HG02610 (cell line): ENCODE measurements around the gene SLC6A13.

Source experiments
- ATAC-seq: cut with Tn5 transposase; IDR thresholded peaks from one replicate; pipeline ENCODE4 v1.9.1; 2021; ENCODE audit warnings: mild to moderate bottlenecking, moderate library complexity; ENCODE audit not compliant: unreplicated experiment

The SLC6A13 gene

GRCh38 chr12:234891-235415 lies 27.7 kb downstream of the SLC6A13 start:
- ATAC-seq, result no peak

GRCh38 chr12:234019-234418 lies 28.6 kb downstream of the SLC6A13 start:
- ATAC-seq, result no peak

- ATAC-seq, result no peak
These were observed 29.0 kb downstream of the SLC6A13 start for GRCh38 chr12:233615-233968.

- no peak for ATAC-seq
These were observed 29.7 kb downstream of the SLC6A13 start for GRCh38 chr12:232731-233614.

GRCh38 chr12:230925-231671 lies 31.5 kb downstream of the SLC6A13 start:
- no peak for ATAC-seq

GRCh38 chr12:229441-230191 lies 33.0 kb downstream of the SLC6A13 start:
- ATAC-seq, result no peak

- no peak for ATAC-seq
These were observed 33.8 kb downstream of the SLC6A13 start for GRCh38 chr12:228846-229200.

- no peak for ATAC-seq
These were observed 34.5 kb downstream of the SLC6A13 start for GRCh38 chr12:227923-228845.

GRCh38 chr12:227286-227915 lies 35.2 kb downstream of the SLC6A13 start:
- no peak for ATAC-seq

GRCh38 chr12:226401-226800 lies 36.2 kb downstream of the SLC6A13 start:
- ATAC-seq, result no peak

- ATAC-seq, result no peak
These were observed 37.6 kb downstream of the SLC6A13 start for GRCh38 chr12:225012-225411.

- no peak for ATAC-seq
These were observed 38.3 kb downstream of the SLC6A13 start for GRCh38 chr12:224330-224729.

GRCh38 chr12:223841-224240 lies 38.8 kb downstream of the SLC6A13 start:
- no peak for ATAC-seq

- no peak for ATAC-seq
These were observed 40.9 kb downstream of the SLC6A13 start for GRCh38 chr12:221736-222135.

GRCh38 chr12:220946-221550 lies 41.6 kb downstream of the SLC6A13 start:
- no peak for ATAC-seq

- ATAC-seq, result no peak
These were observed 42.1 kb downstream of the SLC6A13 start for GRCh38 chr12:220491-220890.

- peak; percentile 56 for ATAC-seq
These were observed 42.7 kb downstream of the SLC6A13 start for GRCh38 chr12:219891-220352.

- no peak for ATAC-seq
These were observed 43.7 kb downstream of the SLC6A13 start for GRCh38 chr12:218728-219590.
